Stimulated activated CD8-positive, alpha-beta memory T cell treated with anti-CD3 and anti-CD28 coated beads, Interleukin-12 subunit alpha, Interleukin-12 subunit beta, amount 100 ng/mL, for 1 hour (primary cell): ENCODE results near the gene DENND10.
"Not testable (repeated sequence)": the region's sequence is repeated elsewhere in the genome, so short reads cannot be mapped to it uniquely, and the experiment has no call there.

Experiments used
- DNase-seq: peaks from one replicate; pipeline ENCODE4 v3.0.0-alpha.2; 2020; ENCODE audit warnings: low read depth

The DENND10 gene, protein sequence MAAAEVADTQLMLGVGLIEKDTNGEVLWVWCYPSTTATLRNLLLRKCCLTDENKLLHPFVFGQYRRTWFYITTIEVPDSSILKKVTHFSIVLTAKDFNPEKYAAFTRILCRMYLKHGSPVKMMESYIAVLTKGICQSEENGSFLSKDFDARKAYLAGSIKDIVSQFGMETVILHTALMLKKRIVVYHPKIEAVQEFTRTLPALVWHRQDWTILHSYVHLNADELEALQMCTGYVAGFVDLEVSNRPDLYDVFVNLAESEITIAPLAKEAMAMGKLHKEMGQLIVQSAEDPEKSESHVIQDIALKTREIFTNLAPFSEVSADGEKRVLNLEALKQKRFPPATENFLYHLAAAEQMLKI

DNA sequence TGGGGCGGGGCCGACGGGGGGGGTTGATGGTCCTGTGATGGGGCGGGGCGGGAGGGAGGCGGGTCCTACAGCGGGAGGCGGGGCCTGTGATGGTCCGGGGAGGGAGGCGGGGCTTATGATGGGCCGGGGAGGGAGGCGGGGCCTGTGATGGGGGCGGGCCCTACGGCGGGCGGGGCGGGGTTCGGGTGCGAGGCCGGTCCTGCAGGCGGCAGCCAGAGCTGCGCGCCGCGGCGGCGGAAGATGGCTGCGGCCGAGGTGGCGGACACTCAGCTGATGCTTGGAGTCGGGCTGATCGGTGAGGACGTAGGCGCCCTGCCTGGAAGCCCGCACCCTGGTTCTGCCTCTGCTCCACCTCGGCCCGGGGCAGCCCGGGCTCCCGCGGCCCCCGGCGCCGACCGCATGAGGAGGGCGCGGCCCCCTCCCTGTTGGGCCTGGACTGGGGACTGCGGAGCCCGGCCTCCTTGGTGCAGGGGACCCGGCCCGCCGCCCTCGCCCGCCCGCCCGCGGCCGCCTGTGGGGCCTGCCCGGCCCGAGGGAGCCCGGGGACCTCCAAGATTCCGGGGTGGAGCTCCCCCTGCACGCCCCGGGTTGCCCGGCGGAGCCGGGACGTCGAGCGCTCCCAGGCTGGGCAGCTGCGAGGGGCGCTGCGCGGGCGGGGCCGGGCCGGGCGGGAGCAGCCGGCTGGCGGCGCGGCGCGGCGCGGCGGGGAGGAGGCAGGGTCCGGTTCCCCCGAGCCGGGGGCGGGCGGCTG lies at the start of gene DENND10:
TSS of gene DENND10 (plus strand) at position 211 of the 751 bp plus-strand sequence. CDS start at position 241, 30 bp downstream.
- DNase-seq = peak; percentile 58

DNA sequence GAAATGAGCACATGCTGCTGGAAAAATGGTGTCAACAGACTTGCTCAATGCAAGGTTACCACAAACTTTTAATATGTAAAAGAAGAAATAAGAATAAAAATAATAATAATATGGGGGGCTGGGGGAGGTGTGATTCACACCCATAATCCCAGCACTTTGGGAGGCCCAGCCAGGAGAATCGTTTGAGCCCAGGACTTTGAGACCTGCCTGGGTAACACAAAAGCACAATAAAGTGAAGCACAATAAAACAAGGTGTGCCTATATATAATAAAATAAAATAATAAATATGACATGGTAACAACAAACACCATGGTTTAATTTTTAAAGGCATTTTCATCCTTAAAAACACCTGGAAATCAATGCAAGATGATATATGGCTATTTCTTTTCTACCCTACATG lies 48.4 kb upstream of the DENND10 start:
- DNase-seq = no peak

DNA sequence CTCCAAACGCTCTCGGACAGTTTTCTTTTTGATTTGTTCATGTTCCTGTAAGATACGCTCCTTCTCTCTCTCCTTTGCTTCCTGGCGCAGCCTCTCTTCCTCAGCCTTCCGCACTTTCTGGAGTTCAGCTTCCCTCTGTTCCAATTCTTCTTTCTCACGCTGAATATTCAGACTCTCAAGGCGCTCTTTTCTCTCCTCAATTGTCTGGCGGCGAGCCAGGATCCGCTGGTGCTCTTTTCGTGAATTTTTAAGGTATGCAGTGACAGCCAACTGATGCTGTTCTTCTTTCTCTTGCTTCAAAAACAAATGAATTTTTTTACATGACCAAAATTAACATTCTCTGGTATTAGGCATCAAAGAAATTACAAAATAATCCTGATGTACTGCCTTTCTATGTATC lies 45.9 kb upstream of the DENND10 start:
- no peak for DNase-seq

DNA sequence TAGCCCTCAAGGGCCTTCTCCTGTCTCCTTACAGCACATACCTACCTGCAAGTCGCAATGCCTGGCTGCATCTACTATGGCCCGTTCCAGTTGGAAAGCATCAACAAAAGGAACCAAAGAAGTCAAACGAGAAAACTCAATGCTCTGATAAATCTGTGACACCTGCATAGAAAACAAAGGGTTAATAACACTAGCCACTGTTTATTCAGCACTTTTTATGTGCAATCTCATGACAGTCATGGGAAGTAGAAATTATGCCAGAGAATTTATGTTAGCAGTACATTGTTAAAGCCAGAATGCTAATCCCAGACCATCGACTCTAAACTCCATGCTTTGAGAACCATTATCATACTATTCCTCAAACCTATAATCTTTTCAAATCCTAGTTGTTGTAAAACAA lies 44.4 kb upstream of the DENND10 start:
- DNase-seq = no peak

DNA sequence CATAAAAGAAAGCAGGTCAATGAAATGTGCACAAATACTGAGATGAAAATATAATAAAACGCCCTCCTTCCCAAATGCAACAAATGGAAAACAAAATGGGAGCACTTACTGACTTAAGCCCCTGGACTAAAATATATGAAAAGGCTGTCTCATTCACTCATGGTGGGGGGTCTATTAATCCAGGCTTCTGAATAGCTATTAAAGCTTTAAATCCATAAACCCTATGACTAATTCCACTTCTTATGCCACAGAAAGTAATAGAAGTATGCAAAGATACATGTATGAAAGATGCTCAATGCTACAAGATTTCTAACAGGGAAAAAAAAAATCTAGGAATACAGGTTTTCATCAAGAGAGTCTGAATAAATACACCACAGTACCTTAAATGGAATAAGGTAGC lies 43.8 kb upstream of the DENND10 start:
- DNase-seq = no peak

DNA sequence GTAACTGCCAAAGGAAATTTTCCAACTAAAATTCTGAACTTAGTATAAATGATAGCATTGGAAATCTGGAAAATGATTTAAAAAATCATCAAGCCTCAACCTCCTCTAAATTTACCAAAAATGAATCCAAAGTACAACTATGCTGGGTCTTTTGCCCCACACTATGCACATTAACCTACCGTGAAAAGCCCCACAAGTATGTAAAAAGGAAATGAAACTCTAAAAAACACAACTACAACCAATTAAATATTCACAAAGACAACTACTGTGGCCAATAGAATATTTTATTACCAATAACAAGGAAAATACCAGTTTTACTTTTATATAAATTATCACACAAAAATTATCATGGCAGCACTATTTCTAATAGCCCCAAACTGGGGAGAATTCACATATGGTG lies 42.6 kb upstream of the DENND10 start:
- no peak for DNase-seq

DNA sequence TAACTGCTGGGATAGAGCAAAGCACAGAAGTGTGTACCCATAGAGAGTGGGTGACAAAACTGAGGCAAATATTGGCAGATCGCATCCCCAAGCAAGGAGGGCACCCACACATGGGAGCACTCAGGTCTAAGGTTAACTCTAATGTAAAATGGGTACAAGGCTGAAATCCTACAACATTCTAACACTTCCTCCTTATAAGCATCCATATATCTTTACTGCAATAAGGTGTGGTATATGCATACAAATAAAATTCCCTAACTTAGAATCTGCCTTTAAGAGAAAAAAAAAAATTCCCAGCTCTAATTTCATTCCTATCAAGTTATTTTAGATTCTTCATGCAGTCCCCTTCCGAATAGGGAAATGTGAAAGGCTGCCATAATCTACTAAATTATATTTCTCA lies 42.0 kb upstream of the DENND10 start:
- DNase-seq = no peak

DNA sequence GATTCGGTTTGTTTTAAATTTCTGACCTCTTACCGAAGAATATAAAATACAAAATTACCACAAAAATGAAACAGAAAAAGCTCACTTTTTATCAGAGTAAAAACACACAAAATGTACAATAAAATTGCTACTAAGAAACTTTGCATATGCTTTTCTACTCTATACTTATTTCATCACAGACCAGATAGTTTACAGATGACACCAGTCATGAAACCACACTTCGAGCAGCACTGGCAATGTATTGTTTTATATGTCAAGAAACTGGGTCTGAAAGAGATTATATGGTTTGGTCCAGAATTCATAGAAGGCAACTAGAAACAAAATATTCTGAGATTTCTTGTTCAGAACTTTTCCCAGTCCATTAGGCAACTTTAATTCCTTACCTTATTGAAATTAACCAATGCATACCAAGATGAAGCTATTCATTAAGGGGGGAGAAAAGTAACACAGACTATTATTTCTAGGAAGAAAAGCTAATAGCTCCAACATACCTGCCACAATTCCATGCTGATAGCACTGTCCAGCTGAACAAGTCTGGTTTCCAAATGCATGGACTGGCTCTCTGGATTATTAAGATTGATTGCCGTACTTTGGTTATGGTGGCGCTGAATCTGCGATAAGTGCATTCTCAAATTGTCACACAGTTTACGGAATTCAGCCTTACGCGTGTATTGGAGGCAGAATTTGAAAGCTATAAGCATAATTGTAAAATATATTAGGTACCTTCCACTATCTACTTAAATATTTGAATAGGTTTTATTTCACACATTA lies 33.3 kb upstream of the DENND10 start:
- DNase-seq = no peak

DNA sequence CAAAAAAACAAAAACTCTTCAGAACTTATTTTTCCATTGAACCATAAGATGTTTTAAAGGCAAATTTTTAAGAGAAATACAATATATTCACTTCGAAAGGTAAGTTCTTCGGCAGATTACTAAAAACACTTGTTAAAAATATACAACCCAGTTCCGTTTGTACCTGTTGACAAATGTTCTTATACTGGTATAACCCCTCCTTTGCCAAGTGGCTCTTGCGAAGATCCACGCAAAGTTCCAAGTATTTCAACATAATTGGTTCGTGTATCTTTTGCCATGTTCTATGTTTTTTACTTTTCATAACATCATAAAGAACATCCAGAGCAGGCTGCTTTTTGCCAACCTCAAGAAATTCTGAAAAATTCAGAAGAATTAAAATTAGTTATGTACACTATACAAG lies 30.3 kb upstream of the DENND10 start:
- no peak for DNase-seq

DNA sequence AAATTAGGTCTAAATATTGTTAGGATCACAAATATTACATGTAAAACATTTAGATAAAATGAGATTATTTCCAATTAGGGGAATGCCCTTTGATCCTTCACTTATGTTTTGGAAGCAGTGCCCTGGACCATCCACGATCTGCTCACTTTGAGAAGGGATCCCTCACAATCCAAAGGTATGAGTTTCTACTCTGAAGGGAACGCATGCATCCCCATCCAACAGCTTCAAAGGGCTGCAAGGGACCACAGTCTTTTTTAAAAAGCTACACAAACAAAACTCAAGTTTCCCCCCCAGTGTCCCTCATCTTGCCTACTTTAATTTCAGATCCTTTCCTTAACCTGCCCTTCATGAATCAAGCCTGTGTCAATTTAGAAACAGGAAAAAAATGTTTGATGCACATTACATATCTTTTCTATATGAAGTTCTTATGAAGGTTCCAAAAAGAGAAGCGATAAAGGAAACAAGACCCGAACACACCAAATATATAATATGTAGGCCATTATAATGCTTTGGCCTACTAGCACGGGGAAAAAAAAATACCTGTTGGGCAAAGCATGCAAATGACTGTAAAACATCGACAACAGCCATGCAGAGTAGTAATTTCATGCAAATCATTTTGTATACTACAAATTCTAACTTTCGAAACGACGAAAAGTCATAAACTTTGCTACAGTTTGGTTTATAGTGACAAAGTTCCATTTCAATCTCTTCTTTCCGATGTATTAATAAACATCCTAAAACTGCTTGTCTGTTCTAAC lies 25.3 kb upstream of the DENND10 start:
- DNase-seq = no peak

DNA sequence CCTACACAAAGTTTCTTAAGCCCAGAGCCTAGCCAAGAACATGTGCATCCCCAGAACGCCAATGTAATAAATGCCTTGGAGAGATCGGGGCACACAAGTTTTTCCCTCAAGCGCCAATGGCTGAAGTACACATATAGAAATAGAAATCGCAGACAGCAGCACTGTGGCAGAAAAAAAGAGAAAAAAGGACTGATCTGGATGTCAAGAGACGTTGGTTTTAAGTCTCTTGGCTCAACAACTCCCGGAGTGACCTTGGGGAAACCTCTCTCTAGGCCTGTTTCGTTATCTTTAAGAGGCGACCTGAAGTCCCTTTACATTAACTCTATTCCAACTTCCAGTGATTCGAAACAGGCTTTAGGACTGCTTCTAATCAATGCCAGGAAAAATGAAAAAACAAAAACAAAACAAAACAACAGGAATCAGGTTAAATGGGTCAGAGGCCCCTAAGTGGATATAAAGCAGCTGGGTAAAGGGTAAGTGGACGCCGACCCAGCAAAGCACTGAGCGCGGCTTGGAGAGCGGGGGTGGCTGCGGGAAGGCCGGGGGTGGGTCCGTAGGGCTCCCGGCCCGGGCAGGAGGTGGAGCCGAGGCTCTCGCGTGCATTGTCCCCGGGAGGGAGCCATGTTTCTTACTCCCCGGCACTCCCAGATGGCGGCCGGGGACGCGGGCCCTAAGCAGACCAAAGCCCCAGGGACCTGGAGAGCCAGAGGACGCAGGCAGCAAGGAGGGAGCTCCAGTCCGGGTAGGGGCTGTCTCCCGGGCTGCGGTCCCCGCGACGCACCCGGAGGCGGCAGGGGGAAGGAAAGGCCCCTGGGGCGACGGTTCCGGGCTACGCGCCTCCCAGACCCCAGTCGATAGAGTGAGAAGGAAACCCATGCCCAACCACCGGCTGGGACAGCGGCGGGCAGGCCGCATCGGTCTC lies 24.1 kb upstream of the DENND10 start:
- DNase-seq = peak; percentile 37

DNA sequence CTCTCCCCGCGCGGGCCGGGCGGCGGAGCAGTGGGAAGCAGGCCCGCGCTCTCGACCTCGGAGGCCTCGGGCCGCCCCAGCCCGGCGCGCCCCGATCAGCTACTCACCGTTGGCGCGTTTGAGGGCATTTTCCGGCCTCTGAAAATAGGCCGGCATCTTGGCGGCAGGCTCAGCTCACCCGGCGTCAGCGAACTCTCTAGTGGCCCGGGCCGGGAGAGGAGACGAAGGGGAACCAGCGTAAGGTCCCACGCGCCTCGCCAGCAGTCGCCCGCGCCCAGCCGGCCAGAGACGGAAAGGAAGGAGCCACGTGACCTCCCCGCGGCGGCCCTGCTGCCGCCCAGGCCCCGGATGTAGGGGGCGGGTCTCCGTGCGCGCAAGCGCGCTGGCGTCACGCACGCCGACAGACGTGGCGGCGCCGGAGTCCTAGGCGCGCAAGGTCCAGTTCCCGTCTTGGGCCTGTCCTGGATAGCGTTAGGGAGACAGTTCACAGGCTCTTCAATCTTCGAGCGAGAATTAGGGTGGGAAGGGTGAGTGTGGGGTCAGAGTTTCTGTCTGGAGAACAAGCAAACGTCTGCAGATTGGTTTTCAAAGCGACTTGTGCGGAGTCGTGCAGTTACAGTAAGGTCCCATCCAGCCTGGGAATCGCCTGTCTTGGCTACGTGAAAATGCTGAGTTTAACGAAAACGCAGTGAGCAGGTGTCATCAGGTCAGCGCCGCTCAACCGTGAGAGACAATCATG lies 23.2 kb upstream of the DENND10 start, which contains the start of gene EIF3A:
TSS of gene EIF3A (minus strand) at position 297 of the 739 bp plus-strand sequence. CDS start at position 156, 141 bp downstream.
- peak; percentile 81 for DNase-seq

DNA sequence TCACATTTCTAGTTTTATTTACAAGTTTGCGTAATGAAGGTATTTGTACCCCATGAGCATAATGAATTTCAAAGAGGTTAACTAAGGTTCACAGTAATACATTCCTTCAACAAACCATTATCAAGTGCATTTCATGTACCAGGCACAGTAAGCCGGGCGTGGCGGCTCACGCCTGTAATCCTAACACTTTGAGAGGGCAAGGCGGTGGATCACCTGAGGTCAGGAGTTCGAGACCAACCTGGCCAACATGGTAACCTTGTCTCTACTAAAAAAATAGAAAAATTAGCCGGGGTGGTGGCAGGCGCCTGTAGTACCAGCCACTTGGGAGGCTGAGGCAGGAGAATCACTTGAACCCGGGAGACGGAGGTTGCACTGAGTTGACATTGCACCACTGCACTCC lies 19.0 kb upstream of the DENND10 start:
- DNase-seq = no peak

DNA sequence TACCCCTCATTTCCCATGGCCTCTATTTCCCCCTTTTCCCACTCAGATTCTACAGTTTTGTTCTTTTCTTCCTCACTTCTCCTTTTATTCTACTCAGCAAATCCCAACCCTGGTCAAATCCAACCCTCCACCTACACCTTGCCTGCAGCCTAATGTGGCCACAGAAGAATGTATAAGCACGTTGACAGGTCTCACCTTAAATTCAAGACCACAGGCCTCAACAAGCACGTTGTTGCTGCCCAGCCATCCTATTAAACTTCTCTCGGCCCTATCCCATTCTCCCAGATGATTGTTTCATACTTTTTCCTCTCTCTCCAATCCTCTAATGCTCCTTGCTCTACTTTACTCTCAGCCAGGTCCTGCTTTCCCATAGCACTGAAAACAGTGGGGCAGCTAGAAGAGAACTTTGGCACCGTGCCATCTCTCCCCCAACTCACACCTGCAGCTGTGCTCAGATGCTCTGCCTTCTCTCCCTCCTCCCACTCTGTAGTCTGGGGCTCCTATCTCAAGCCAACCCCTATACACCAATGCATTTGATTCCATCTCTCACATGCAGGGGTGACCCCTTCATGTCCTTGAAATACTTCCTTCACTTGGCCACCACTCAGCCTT lies 16.5 kb upstream of the DENND10 start:
- DNase-seq = no peak

DNA sequence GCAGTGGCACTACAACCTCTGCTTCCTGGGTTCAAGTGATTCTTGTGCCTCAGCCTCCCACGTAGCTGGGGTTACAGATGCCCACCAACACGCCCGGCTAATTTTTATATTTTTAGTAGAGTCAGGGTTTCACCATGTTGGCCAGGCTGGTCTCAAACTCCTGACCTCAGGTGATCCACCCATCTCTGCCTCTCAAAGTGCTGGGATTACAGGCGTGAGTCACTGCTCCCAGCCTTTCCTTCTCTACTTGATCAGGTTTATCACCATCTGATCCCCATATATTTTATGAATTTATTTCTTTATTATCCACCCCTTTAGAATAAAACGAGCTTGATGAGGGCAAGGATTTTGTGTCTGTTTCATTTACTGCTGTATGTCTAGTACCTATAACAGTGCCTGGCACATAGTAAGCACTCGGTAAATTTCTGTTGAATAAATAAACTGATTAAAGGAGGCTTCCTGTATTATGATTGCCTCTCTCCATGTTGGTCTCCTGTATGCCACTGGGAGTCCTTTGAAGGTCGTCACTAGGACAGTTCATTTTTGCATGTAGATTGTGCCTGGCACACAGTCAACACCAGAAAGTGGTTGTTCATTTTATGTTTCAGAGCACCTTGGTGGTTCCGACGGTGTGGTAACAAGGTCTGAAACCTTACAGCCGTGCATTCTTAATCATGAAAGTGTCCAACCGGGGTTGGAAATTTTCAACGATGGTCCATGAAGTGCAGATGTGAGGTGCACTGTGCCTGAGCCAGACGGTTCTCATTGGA lies 13.7 kb upstream of the DENND10 start:
- DNase-seq = no peak

DNA sequence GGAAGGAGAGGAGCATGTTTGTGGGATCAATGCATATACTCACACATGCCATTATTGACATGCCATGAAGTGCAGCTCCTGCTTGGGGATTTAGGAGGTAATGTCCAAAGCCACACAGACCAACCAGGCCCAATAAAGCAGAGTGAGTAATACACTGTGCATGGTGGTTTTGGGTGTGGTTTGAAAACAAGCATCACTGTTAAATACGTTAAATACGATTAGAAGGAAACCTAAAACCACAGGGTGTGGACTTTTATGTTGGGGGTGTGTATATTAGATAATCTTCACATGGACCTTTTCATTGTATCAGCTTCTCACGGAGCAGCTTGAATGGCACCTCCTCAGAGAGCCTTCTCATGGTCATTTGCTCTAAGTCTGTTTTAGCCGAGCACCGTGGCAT lies 12.9 kb upstream of the DENND10 start:
- DNase-seq = no peak

DNA sequence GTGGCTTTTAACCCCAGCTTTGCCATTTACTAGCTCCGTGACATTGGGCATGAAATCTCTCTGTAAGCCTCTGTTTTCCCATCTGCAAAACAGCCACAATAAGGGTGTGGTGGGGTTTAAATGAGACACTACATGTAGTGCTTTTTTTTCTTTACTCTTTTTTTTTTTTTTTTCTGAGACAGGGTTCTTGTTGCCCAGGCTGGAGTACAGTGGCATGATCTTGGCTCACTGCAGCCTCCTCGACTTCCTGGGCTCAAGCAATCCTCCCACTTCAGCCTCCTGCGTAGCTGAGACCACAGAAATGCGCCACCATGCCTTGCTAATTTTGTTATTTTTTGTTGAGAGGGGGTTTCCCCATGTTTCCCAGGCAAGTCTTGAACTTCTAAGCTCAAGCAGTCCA lies 8.3 kb upstream of the DENND10 start:
- DNase-seq = no peak

DNA sequence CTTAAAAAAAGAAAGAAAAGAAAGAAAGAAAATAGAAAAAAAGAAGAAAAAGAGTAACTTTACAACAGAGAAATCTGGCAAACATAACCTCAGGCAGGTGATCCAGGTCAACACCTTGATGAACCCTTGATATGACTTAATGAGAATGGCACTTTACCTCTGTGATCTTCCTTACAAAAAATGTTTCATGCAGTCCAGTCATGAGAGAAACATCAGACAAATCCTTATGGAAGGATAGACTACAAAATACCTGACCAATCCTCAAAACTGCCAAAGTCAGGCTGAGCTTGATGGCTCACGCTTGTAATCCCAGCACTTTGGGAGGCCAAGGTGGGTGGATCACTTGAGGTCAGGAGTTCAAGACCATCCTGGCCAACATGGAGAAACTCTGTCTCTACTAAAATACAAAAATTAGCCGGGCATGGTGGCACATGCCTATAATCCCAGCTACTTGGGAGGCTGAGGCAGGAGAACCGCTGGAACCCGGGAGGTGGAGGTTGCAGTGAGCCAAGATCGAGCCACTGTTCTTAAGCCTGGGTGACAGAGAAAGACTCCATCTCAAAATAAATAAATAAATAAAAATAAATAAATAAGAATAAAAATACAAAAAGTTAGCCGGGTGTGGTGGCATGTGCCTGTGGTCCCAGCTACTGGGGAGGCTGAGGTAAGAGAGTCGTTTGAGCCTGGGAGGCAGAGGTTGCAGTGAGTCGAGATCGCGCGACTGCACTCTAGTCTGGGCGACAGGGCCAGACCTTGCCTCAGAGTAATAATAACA lies 7.1 kb upstream of the DENND10 start:
- not testable (repeated sequence) for DNase-seq
